Panc1 (cell line): ENCODE results near the gene DRD4.

ENCODE experiments used
- CTCF ChIP-seq: fragments of 450-650 bp; IDR thresholded peaks from 2 replicates; pipeline ENCODE4 v1.5.1; 2017; ENCODE audit warnings: mild to moderate bottlenecking
- POLR2AphosphoS5 ChIP-seq: IDR thresholded peaks from 2 replicates; pipeline ENCODE4 v1.6.1; 2012; ENCODE audit warnings: mild to moderate bottlenecking, low read depth, low read length, moderate library complexity
- TCF7L2 ChIP-seq: IDR thresholded peaks from 2 replicates; pipeline ENCODE4 v1.6.1; 2011; ENCODE audit warnings: mild to moderate bottlenecking, low read depth, low read length, inconsistent platforms

GRCh38 chr11:617199-617911, 19.7 kb upstream of the DRD4 start:
- no peak for TF ChIP-seq CTCF
- no peak for TF ChIP-seq TCF7L2
- TF ChIP-seq POLR2AphosphoS5 = no peak
